Endothelial cell of umbilical vein (primary cell): Measurements from ENCODE around the gene BSG. TPM values are rescaled to one million over a fixed set of nuclear protein-coding genes. Genes with fewer than 3 reads are reported as not detected.

Experiments
- BruUV-seq: library from RNA; stranded (reverse); fragments of 400-500 nt; replicated peaks from 2 replicates; lab custom pipeline; 2021; lab: Mats Ljungman, UMichigan
- CTCF ChIA-PET: fragments of 300-600, 350-600 bp; sonication (Branson Sonifier 250); formaldehyde crosslinking; loops from one replicate; lab custom pipeline; 2021; ENCODE audit warnings: antibody characterized with exemption, inconsistent platforms; lab: Charles Lee
- POLR2A ChIA-PET: fragments of 300-600, 350-600 bp; sonication (Branson Sonifier 250); formaldehyde crosslinking; loops from one replicate; lab custom pipeline; 2021; ENCODE audit warnings: antibody characterized with exemption, inconsistent platforms; lab: Charles Lee
- DNase-seq: peaks from one replicate; pipeline ENCODE4 v3.0.0-alpha.2; 2011; ENCODE audit warnings: low read depth, low spot score
- FAIRE-seq: peaks from 2 replicates; lab custom pipeline; 2011; peaks lifted over from hg19 to GRCh38; lab: Jason Lieb, UNC
- H2AFZ ChIP-seq: 2 replicates; pipeline ENCODE4 v1.6.0; 2012; ENCODE audit warnings: low read depth, low read length, control low read depth, inconsistent platforms
- H3K27ac ChIP-seq: 2 replicates; pipeline ENCODE4 v1.5.1; 2011; ENCODE audit warnings: low read depth, mild to moderate bottlenecking, control low read depth, low read length, moderate library complexity; ENCODE audit not compliant: insufficient read depth
- H3K27me3 ChIP-seq, 2 experiments: 2 replicates each; pipeline versions ENCODE4 v1.6.0 to v1.6.1; 2011; ENCODE audit warnings: low read length in 2 of 2, mixed read lengths in 1 of 2; ENCODE audit not compliant: control insufficient read depth in 2 of 2, insufficient read depth in 2 of 2
- H3K36me3 ChIP-seq, 2 experiments: 2 replicates in 1 of 2; 3 replicates in 1 of 2; pipeline ENCODE4 v1.5.1; 2011; ENCODE audit warnings: low read length in 2 of 2, mild to moderate bottlenecking in 1 of 2, moderate library complexity in 1 of 2; ENCODE audit not compliant: control insufficient read depth in 2 of 2, insufficient read depth in 2 of 2; ENCODE audit errors: extremely low read depth in 1 of 2
- H3K4me1 ChIP-seq: 3 replicates; pipeline ENCODE4 v1.5.1; 2011; ENCODE audit warnings: mild to moderate bottlenecking, low read length; ENCODE audit not compliant: control insufficient read depth, insufficient read depth; ENCODE audit errors: extremely low read depth
- H3K4me2 ChIP-seq: 2 replicates; pipeline ENCODE4 v1.6.1; 2011; ENCODE audit warnings: low read length, control low read depth, mixed read lengths; ENCODE audit not compliant: insufficient read depth
- H3K4me3 ChIP-seq, 3 experiments: fragments of 200-600 bp in 1 of 3; sonication (generic), shearing (Covaris generic) in 1 of 3; replicated peaks in 1 of 3; 2 replicates each; pipeline ENCODE4 v1.5.1; 2011 to 2016; ENCODE audit warnings: control low read depth in 3 of 3, low read length in 3 of 3, mild to moderate bottlenecking in 2 of 3, inconsistent platforms in 1 of 3, low read depth in 1 of 3, moderate library complexity in 1 of 3; ENCODE audit not compliant: insufficient read depth in 1 of 3
- H3K79me2 ChIP-seq: 2 replicates; pipeline ENCODE4 v1.6.0; 2012; ENCODE audit warnings: low read length, inconsistent platforms; ENCODE audit not compliant: control insufficient read depth, insufficient read depth
- H3K9ac ChIP-seq: replicated peaks from 2 replicates; pipeline ENCODE3; 2011; ENCODE audit warnings: low read length, control low read depth; ENCODE audit not compliant: insufficient read depth; ENCODE audit errors: extremely low read depth
- H3K9me1 ChIP-seq: replicated peaks from 3 replicates; pipeline ENCODE4 v1.6.0; 2011; ENCODE audit warnings: mild to moderate bottlenecking, low read length; ENCODE audit not compliant: control insufficient read depth, insufficient read depth; ENCODE audit errors: extremely low read depth
- H3K9me3 ChIP-seq: replicated peaks from 2 replicates; pipeline ENCODE4 v1.5.1; 2012; ENCODE audit warnings: low read length, inconsistent platforms; ENCODE audit not compliant: control insufficient read depth, insufficient read depth
- H4K20me1 ChIP-seq: replicated peaks from 2 replicates; pipeline ENCODE3; 2011; ENCODE audit warnings: mild to moderate bottlenecking, low read length; ENCODE audit not compliant: control insufficient read depth, insufficient read depth; ENCODE audit errors: extremely low read depth
- CTCF ChIP-seq, 2 donors: IDR thresholded peaks; 1 replicate in 1 of 2; 2 replicates in 1 of 2; pipeline ENCODE4 v1.5.1; 2011; ENCODE audit warnings: low read length in 2 of 2, mild to moderate bottlenecking in 2 of 2, moderate library complexity in 2 of 2, control low read depth in 1 of 2, inconsistent platforms in 1 of 2, low read depth in 1 of 2; ENCODE audit not compliant: insufficient read depth in 1 of 2; ENCODE audit errors: extremely low read depth in 1 of 2
- EZH2 ChIP-seq: IDR thresholded peaks from 2 replicates; pipeline ENCODE4 v1.6.1; 2012; ENCODE audit warnings: borderline replicate concordance, low read depth, mild to moderate bottlenecking, moderate library complexity, low read length, inconsistent platforms; ENCODE audit not compliant: severe bottlenecking
- FOS ChIP-seq: IDR thresholded peaks from 2 replicates; pipeline ENCODE4 v1.6.1; 2011; ENCODE audit warnings: mild to moderate bottlenecking, low read length, moderate library complexity, borderline replicate concordance; ENCODE audit not compliant: insufficient read depth
- MAX ChIP-seq: IDR thresholded peaks from 2 replicates; pipeline ENCODE4 v1.6.1; 2011; ENCODE audit not compliant: insufficient read depth, insufficient read length
- MYC ChIP-seq: IDR thresholded peaks from one replicate; pipeline ENCODE4 v1.6.1; 2011; ENCODE audit warnings: mild to moderate bottlenecking, low read depth, low read length
- POLR2A ChIP-seq: IDR thresholded peaks from 2 replicates; pipeline ENCODE4 v1.6.1; 2012; ENCODE audit warnings: low read depth, mild to moderate bottlenecking, control low read depth, low read length
- dilution Hi-C: fragments of 300-500 bp; cut with MboI; formaldehyde crosslinking; loops from one replicate; pipeline ENCODE4 v1.15.0; 2019; ENCODE audit warnings: low sequenced_read_pairs; ENCODE audit not compliant: extremely low pct_ligation_motif_present
- intact Hi-C: fragments of 100-400 bp; cut with micrococcal nuclease; formaldehyde crosslinking; loops from one replicate; pipeline ENCODE4 v1.10.0; 2022
- polyA plus RNA-seq, 4 experiments: library from polyadenylated mRNA; depleted of rRNA in 3 of 4; stranded (reverse) in 3 of 4; unstranded in 1 of 4; fragments of >200 nt; gene quantifications; 2 replicates each; pipeline versions ENCODE4 v1.2.1 to v1.2.3, GENCODE V29; 2011 to 2012; ENCODE audit warnings: missing spikeins in 1 of 4
- total RNA-seq: library from RNA; stranded (reverse); gene quantifications from 2 replicates; pipeline ENCODE4 v1.2.3, GENCODE V29; 2021

BSG gene
- total and polyA plus RNA-seq, 2 donors (not counting 3 experiments of a cell fraction or from before 2014, with no cell fraction given) = 485 to 661 TPM

- ChIA-PET POLR2A (no interaction called here), CTCF (interaction anchor here (1.7 kb wide), 1 partner anchor 10 kb away, joined by 7 read pairs; the partner anchor contains the start of gene CDC34)
- no peaks in the 10 kb centered on the region for H3K4me1 ChIP-seq
- TF ChIP-seq EZH2 (no peak), CTCF (IDR thresholded peaks at IDR 0.05; ENCODE audit: extremely low read depth in 1 of 2, insufficient read depth in 1 of 2, low read depth in 1 of 2, low read length in 2 of 2) (no peak), FOS (no peak), MYC (no peak), MAX (no peak), POLR2A (no peak)
- no peak overlapping the region for H3K4me2 ChIP-seq
- TSS peak; percentile 12 for BruUV-seq
- H3K36me3 ChIP-seq = peaks cover 5 to 36% of the 10 kb centered on the region in 2 experiments
- dilution Hi-C loops (no loop called here), intact Hi-C loops (no loop called here)
- no peak overlapping the region for H3K27ac ChIP-seq
- no peak overlapping the region for H3K4me3 ChIP-seq
- H3K27me3 ChIP-seq = no peaks in the 10 kb centered on the region
- H3K9me3 ChIP-seq = no peaks in the 10 kb centered on the region
- no peak for FAIRE-seq
- no peak overlapping the region for H2AFZ ChIP-seq
- peaks cover 2% of the 10 kb centered on the region for H3K79me2 ChIP-seq
- no peaks in the 10 kb centered on the region for H4K20me1 ChIP-seq
- DNase-seq = no peak
- H3K9ac ChIP-seq = no peak overlapping the region
- H3K9me1 ChIP-seq = no peaks in the 10 kb centered on the region
Observed at GRCh38 chr19:541699-542098, 30.7 kb upstream of the BSG start.
